SKM-1 treated with dmso at 0.1 percent for 144 hours (cell line): Measurements from ENCODE around the gene CABP4.

Experiments used
- DNase-seq: peaks from one replicate; lab custom pipeline; 2025; ENCODE audit not compliant: unreplicated experiment; lab: John Stamatoyannopoulos, UW

Gene CABP4

DNA sequence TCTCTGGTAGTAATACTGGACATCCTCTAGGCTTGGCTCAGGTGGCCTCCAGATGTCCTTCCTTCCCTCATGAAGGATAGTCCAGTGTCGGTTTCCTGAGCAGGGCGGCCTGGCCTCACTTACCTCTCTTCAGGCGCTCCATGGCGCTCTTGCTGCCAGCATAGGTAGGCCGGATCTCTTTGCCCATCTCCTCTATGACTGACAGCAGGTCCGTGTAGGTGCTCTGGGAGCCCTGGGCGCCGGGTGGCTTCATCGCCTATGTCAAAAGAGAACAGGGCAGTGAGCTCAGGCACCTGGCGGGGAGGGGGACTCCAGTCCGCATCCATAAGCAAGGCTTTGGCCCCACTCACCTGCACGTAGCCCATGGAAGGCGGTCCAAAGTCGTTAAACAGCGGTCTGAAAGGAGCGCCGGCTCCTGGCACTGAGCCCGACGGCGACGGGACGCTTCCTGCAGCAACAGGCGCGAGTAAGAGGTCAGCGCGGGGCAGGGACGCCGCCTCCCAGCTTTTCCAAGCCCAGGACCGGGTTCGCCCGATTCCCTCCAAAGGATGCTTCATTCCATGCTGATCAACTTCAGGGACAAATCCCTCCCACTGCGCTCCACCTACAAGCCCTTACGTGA, 52.2 kb downstream of the CABP4 start:
- no peak for DNase-seq

GRCh38 chr11:67507864-67508485, 52.8 kb downstream of the CABP4 start, which contains the start of gene CDK2AP2:
CDK2AP2 (minus strand) TSS chr11:67508162; CDS start chr11:67508082, 80 bp downstream.
- DNase-seq = peak; percentile 95

DNA sequence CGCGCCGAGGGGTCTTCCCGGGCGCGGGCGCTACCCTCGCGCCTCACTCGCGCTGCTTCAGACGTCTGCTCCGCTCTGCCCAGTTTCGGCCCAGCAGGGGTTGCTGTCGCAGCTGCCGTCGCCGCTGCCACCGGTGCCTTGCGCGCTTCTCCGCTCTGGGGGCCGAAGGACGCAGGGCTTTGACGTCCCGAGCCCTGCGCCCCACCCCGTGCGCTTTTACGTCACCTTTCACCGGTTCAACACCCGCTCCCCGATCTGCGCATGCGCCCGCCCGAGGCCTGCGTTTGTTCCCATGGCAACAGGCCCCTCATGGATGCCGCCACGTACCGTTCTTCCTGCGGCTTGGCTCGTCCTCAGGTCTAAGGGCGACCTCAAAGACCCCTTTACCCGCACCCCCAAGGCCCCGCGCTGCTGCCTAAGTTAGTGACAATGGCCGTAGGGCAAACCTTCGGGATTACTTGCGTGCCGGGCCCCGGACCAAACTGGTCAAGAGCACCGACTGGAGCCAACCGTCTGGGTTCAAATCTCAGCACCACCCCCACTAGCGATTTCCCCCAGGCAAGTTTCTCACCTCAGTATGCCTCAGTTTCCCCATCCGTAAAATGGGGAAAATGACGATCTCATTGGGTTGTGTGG, 53.5 kb downstream of the CABP4 start:
- DNase-seq = peak; percentile 92

DNA sequence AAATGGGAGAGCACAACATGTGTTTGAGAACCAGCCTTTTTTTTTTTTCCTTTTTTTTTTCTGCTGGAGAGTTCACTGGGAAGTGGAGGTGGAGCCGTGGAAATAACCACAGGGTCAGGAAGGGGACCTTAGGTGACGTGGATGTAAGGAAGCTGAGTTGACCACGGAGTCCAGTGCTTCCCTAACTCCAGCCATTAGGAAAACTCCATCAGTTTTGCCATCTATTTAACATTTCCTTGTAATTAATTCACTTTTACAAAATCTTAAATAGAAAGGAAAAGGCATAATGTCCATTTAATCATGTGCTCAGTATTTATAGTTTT, 54.8 kb downstream of the CABP4 start:
- DNase-seq = no peak
